Activated naive CD8-positive, alpha-beta T cell treated with anti-CD3 and anti-CD28 coated beads, Interleukin-2, amount 50 U/mL, for 16 hours (primary cell): ENCODE measurements around the gene DNAJC18.
"Not testable (repeated sequence)": the region's sequence is repeated elsewhere in the genome, so short reads cannot be mapped to it uniquely, and the experiment has no call there.

Experiments used
- DNase-seq: peaks from one replicate; pipeline ENCODE4 v3.0.0-alpha.2; 2020; ENCODE audit warnings: low read depth, low spot score

The DNAJC18 gene

DNA sequence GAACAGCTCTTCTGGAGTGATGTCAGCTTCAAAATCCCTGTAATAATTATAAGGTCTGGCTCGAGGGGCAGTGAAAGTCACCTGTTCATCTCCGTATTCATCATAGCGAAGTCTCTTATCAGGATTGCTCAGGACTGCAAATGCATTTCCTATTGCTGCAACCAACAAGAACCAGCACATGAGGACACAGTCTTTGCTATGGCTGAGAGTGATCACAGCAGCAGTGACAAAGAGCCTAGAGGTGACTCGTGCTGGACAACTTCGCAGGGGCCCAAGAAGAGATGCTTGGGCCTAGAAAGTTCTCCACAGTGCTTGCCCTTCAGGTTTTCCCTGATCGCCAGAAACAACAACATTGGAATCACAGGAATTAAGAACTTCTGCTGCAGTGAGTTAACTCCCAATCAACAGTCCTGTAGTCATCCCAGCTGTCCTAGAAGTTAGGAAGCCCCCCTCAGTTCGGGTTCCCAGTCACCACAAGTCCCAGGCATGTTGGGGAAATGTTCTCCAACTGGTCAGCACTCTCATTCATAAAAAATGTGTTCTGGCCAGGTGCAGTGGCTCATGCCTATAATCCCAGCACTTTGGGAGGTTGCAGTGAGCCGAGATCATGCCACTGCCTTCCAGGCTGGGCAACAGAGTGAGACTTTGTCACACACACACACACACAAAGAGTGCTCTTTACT, 13.0 kb downstream of the DNAJC18 start:
- DNase-seq = no peak

DNA sequence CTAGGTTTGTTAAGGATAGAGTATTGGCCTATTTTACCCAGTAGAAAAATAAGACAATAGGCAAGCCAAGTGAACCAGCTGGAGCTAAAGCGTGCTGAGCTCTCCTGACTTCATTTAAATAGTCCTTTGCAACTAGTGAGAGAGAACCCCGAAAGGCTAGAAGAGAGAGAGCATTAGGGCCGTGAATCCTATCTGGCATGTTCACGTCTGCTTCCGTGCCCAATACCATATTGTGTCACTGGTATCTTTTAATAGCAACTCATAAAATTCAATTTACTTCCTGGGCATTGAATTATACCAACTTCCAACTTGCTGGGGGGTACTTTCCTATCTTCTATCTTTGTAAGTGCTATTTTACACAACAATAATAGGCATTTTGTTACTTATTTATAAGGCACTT, 13.8 kb downstream of the DNAJC18 start:
- no peak for DNase-seq

DNA sequence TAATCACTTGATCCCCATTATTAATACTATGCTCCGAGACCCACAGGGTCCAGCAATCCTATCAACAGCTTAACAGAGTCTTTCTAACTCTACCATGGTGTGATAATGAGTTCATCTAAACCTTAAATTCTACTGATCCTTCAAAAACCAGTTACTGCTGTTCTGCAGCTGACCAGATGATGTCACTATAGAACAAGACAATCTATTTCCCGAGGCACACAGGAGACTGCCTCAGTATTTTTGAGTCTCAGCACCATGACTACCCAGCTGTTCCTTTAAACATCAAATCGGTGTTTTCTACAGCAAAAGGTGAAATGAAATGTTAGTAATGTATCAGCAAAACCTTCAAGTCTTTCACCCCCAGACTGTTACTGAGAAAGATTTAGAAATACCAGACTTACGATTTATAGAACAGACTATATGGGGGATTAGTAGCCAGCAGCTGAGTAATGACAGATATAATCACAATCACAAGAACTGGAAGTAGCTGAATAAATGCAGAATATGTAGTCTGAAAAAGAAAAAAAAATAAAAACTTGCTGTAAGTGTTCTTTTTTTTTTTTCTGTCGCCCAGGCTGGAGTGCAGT, 16.9 kb downstream of the DNAJC18 start:
- no peak for DNase-seq

DNA sequence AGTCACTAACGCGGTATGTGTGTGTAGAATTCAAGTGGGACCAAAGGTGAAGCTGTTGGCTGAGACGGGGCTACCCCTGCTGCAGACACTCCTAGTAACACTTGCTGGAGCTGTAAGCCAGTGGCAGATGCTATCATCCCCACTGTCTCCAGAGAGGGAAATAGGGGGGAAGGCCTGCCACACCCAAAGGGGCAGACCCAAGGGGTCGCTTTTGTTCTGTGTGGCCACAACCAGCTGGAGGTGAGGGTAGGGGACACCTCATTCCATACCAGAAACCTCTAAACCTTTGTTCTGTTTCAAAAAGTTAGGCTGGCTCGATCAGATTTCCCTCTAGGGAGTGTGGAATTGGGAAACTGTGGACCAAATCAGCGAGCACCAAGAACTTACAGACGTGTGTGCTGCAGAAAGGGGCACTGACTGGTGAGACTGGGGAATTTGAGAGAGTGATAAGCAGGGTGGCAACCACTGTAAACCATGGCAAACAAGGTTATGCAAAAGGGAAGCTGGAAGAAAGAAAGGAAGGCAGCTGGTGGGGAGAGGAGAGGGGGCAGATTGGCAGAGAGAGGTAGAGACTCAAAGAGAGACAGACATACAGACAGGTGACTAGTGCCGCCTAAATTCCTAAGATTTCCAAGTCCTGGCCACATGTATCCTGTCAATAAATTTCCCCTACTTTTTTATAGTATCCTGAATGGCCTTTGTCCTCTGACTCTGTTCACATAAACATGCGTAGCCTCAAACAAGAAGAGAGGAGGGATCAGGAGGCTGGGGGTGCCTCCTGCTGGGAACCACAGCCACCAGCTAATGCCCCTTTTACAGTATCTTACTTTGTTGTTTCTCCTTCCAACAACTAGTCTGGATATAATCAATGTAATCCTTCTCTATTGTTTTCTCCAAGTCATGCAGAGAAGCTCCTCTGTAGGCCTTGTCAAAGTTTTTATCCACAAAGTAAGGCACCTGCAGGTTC, 19.8 kb downstream of the DNAJC18 start:
- no peak for DNase-seq

DNA sequence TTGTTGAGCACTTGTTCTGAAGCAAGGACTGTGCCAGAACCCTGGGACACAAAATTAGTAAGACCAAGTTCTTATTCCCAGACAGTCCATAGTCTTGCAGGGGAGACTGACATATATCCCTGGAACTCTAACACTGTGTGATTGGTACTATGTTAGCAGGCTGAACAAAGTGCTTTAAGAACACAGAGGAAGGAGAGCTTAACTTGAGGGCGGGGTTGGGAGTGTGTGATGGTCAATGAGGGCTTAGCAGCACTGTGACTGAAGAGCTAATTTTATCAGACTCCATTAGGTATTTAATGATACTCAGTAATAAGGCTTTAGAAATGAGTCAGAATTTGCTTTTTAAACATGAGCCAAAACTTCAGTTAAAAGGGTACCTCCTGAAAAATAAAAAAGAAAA, 20.5 kb downstream of the DNAJC18 start:
- no peak for DNase-seq

DNA sequence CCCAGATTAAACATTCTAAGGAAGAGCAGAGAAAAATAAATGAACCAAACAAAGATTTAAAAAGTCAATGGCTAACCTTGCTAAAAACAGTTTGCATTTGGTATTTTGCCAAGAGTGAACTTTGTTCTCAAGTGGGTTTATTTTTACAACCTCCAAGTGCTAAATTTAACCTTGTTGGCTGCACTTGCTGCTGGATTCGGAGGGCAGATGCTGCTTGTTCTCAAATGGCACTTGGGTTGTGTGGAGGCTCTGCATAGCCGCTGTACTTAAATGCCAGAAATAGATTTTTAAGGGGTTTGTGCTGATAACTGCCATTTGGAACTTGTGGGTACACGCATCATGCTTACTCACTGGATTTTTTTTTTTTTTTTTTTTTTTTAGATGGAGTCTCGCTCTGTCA, 22.1 kb downstream of the DNAJC18 start:
- no peak for DNase-seq

DNA sequence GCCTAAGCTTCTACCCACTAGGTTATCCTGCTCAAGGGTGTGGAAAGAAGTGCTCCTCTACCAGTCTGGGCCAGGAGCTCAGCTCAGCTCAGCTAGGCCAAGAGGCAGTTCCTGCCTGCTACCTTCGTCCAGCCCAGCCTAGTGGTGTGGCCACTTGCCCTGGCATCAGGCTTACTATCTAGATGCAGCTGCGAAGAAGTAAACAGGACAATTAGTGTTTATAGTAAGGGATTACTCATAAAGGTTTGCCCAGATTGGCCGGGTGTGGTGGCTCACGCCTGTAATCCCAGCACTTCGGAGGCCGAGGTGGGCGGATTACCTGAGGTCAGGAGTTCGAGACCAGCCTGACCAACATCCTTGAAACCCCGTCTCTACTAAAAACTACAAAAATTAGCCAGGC, 22.7 kb downstream of the DNAJC18 start:
- no peak for DNase-seq

DNA sequence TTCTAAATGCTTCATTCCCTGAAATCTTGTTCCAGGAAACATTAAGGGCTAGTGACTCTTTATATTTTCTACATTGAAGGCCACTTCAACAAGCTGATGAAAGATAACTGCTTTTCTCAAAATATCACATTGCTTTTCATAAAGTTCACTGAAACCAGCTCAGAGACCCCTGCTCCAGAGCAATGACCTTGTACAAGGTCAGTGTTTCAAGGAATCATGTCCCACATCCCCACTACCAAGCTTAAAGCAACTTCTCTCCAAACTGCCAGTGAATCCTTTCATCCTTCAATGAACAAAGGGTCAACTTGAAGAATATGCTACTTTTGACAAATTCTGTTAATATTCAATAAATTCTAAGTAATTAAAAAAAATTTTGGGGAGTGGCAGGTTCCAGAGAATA, 23.5 kb downstream of the DNAJC18 start:
- DNase-seq = no peak

DNA sequence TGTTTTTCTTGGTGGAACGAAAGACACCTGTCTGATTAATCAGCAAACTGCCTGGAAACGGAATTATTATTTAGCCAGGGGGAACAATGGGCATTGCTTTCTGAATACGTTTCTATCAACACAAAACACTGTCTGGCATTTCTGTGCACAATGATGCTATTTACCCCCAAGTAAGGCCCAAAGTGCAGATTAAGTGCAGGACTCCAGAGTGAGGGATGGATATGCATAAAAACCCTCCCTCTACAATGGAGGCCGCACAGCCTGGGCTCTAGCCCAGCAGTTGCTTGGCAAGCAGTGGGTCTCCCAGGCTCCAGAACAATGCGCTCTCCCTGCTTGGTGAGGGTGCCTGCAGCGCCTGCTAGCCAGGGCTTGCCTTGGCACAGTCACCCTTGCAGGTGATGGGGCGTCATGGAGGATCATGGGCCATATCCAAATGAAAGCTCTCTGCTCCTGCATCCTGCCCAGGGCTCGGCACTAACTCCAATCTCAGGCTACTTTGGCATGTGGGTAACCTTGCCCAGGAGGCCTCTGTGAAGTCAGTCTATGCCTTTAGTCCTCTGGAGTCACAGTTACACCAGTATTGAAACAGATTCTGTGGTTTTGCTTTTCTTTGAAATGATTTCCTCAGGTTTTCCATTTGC, 24.0 kb downstream of the DNAJC18 start:
- no peak for DNase-seq

DNA sequence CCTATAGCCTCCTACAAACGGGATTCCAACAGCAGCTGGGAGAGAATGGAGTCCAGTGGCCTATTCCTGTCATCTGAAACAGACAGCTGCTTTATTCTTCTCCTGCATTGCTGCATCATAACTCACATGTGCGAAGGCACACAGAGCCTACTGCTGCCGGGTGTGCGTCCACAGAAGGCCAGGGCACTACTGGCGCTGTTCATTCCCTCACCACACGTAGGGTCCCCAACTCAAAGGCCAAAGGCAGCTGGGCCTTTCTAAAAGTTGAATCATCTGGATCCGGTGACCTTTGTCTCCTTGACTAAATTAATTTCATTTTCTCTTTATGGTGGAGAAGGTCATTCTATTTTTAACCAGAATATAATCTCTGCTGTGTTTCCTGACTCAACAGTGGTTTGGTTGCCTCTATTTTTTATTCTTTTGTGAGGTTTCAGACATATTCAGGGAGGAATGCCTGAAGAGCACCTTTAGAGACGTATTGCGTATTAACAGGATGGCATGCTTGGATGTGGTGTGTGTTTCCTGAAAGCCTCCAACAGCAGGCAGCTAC, 24.7 kb downstream of the DNAJC18 start:
- no peak for DNase-seq

DNA sequence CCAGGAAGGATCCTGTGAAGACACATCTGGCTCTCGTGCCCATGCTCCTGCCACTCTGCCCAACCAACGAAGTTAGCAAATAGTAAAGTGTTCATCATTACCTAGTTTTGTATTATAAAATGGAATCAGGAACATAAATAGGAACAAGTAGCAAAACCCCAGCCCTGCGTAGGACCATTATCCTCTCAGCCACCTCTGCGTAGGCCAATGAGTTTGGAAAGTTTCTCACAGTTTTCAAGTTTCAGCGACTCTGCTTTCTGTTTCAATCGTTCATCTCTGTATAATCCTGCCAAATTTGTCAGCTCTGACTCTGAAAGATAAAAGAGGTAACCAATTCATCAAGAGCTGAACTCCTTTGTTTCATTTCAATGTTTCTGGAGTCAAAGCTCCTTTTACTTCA, 25.4 kb downstream of the DNAJC18 start:
- no peak for DNase-seq

DNA sequence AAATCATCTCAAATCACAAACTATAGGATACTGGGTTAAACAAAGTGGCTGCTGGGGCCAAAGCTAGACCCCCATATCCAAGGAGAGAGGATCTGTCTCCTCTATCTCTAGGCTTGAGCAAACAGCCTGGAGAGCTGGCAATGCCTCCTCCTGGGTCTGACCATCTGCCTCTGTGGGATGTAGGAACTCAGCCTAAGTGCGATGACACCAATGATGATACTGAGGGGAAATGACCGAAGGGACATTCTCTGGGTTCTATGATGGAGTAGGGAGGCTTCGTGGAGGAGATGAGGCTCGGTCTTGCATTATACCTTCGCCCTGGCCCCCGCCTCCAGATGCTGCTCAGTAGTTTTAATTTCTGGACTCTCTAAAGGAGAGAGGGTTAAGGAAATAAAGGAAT, 26.2 kb downstream of the DNAJC18 start:
- no peak for DNase-seq

DNA sequence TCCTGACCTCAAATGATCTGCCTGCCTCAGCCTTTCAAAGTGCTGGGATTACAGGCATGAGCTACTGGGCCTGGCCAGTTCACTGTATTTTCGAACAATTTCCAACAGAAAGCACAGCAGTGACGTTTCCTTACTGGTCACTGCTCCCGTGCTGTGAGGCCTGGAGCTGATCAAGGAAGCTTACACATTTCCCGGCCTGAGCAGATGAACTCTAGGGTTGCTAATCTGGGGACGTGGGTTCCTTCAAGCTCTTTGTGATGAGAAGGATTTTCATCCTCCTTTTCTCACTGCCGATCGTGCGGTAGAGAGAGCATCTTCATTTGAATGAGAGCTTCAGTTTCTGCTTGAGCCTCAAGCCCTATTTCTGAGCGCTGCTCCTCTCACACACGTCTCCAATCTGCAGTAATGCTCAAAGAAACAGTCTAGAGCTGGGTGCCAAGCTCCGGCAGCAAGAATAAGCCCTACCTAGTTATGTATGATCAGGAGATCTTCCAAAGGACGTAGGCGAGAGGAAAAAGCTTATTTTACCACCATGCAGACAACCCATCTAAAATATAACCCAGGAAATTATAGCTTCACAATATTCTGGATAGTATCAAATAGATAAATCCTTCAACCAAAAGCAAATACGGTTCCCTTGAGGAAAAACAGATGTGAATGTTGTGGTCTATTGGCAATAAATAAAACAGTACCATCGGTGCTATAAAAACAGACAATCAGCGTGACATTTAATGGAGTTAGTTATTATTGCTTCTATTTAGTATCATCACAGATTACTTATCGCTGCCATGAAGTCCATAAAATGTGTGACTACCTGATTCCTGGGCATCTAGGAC, 28.1 kb downstream of the DNAJC18 start:
- DNase-seq = no peak

DNA sequence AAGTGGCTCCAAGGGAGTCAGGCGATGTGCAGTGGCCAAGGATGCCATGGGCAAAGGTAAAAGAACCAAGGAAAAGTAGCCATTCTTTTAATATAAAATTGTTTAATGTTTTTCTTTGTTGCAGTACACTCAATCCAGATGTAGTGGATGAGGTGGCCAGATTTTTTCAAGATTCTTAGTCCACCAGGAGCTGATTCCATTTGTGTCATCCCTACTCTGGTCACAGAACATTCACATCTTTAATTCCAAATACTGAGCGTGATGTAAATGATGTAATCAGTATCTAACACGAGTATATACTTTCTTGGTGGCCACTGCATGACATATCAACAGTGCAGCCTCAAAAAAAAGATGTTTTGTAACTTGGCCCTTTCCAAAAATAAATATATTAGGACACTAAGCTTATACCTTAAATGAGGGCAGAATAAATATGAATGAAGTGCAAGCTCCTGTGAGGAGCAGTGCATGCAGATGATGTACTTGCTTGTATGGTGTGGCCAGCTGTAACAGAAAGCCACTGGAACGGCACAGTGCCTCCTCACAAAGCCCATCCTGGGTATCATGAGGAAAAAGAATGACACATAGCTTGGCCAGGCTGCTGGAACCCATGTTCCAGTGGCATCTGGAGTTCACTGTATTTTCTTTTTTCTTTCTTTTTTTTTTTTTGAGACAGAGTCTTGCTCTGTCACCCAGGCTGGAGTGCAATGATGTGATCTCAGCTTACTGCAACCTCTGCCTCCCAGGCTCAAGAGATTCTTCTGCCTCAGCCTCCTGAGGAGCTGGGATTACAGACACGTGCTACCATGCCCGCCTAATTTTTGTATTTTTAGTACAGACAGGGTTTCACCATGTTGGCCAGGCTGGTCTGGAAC, 29.0 kb downstream of the DNAJC18 start:
- no peak for DNase-seq

DNA sequence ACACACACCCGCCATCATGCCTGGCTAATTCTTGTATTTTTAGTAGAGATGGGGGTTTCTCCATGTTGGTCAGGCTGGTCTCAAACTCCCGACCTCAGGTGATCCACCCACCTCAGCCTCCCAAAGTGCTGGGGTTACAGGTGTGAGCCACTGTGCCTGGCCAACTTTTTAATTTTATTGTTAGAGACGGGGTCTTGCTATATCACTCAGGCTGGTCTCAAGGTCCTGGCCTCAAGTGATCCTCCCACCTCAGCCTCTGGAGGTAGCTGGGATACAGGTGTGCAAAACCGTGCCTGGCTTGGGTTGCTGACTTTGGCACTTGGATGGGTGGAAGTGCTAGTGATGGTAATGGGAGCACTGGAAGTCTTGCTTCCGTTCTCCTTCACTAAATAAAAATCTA, 30.2 kb downstream of the DNAJC18 start:
- DNase-seq = not testable (repeated sequence)

DNA sequence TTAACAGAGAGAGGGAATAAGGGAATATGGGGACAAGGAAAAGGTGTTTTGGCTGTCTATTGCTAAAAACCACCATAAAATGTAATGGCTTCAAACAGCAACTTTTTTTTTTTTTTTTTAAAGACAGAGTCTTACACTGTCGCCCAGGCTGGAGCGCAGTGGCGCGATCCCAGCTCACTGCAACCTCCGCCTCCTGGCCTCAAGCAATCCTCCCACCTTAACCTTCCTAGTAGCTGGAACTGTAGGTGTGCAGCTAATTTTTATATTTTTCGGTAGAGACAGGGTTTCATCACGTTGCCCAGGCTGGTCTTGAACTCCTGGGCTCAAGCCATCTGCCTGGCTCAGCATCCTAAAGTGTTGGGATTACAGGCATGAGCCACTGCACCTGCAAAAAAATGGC, 31.1 kb downstream of the DNAJC18 start:
- no peak for DNase-seq

DNA sequence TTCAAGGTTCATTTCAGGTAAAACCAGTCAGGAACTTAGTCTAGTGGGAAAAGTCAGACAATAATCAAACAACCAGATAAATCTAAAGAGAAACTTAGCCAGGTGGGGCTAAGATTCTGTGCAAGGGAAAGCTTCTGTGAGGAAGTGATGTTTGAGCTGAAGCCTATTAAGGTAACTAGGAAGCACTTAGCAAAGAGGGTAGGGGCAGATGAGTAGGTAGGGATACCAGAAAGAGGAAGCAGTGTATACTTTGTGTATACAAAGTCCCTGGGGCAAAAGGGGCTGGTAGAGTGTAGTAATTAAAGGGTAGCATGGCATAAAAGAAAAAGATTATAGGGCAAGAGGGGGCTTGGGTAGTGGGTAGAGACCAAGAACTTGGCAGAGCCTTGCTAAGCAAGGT, 31.8 kb downstream of the DNAJC18 start:
- no peak for DNase-seq

DNA sequence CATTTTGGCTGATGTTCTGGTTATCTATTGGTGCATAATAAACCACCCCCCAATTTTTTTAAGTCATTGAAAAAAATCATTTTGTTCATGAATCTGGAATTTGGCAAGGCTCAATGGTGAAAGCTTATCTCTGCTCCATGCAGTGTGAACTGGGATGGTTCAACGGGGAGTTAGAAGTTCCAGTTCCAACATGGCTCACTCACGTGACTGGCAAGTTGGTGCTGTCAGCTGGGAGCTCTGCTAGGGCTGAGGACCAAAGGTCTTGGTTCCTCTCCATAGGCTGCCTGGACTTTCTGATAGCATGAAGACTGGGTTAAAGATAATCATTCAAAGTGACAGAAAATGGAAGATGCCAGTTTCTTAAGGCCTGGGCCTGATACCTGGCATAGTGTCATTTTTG, 32.4 kb downstream of the DNAJC18 start:
- no peak for DNase-seq

DNA sequence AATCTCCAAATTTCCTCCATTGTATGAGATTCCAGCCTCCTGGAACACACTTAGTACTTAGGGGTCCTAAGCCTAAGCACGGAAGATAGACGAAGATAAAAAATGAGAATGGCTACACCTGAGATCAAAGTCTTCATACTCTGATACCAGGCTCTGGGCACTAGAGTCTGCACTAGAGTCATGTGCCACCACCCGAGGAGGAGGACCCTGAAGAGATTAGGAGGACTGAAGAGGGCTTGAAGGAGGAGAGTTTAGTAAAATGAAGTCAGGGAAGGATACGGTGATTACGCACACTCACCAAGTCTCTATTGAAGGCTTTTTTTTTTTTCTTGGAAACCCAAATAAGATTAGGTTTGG, 34.9 kb downstream of the DNAJC18 start:
- no peak for DNase-seq
